ENCODE results near the gene HELZ2.
"Not testable (repeated sequence)": the region's sequence is repeated elsewhere in the genome, so short reads cannot be mapped to it uniquely, and the experiment has no call there.

Gene HELZ2, protein sequence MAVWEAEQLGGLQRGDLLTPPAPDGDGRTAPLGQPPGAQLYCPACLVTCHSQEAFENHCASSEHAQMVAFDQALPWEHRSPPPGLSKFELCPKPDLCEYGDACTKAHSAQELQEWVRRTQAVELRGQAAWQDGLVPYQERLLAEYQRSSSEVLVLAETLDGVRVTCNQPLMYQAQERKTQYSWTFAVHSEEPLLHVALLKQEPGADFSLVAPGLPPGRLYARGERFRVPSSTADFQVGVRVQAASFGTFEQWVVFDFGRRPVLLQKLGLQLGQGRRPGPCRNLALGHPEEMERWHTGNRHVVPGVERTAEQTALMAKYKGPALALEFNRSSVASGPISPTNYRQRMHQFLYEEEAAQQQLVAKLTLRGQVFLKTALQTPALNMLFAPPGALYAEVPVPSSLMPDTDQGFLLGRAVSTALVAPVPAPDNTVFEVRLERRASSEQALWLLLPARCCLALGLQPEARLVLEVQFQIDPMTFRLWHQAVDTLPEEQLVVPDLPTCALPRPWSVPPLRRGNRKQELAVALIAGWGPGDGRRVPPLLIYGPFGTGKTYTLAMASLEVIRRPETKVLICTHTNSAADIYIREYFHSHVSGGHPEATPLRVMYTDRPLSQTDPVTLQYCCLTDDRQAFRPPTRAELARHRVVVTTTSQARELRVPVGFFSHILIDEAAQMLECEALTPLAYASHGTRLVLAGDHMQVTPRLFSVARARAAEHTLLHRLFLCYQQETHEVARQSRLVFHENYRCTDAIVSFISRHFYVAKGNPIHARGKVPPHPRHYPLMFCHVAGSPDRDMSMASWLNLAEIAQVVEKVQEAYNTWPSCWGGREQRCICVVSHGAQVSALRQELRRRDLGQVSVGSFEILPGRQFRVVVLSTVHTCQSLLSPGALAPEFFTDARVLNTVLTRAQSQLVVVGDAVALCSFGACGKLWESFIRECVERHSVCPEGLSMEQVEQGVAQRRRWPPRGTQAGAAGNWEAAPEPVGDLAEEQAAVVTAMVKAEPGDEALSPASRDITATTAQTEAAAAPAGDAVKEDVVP (N-terminal part only)

DNA sequence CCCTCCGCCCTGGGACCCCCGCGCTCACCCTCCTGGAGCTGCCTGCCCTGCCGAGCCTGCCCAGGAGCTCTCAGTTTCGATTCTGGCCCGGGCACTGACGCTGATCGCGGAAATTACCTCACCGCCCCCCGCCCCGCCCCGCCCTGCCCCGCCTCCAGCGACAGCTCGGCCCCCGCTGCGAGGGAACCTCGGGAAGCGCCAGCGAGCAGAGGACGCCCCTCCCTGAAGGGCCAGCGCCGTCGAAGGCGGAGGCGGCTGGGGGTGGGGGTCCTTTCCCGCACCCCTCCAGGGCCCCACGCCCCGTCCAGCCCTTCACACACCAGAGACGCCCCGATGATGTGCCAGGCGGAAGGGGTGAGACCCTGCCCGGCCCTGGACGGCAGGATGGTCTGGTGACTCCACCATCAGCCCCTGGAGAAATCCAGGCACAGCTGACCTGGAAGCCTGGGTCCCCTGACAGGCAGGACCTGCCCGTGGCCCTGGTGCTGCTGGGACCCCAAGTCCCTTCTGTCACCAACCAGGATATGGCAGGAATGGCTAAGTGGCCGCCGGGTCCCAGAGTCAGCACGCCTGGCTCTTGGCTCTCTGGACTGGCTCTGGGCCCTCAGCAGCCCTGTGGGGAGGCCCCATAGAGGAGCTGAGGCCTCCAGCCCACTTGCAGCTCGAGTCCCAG is at the start of gene HELZ2:
Gene HELZ2, minus strand, starts transcription at position 84 of the 673 bp plus-strand sequence. CDS start 1,854 bp downstream, outside the sequence.
- DNase-seq, result peak; percentile 63

DNA sequence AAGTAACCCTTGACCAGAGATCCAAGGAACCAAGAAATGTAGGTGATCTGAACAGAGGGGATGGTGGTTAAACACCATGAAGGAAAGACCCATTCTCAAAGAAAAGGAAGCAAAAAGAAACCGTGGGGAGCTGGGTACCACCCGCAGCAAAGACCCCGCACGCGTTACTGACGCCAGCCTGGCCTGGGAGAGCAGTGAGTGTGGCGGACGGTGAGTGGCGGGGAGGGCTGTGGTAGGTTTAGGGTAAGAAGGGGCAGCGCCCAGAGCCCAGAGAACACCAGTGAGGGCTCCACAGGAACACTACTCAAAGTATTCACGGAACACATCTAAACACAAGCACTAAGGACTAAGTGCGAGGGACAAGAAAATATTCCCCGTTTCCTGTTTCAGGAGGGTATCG is 48.7 kb upstream of the HELZ2 start:
- no peak for DNase-seq

DNA sequence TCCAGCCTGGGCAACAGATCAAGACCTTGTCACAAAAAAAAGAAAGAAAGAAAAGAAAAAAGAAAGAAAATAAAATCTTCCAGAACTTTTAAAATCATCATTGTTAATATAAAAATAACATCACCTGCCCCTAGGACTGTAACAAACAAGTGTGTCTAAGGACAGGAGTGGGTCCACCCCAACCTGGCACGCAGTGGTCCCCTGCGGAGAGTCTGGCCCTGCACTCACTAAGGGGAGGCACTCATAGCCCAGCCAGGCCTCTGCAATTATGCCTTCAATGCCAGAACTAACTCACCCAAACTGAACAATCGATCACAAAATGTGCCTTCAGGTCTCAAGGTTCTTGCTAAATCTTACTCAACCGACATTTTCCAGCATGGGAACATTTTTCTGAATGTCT is 48.1 kb upstream of the HELZ2 start:
- DNase-seq, result no peak

DNA sequence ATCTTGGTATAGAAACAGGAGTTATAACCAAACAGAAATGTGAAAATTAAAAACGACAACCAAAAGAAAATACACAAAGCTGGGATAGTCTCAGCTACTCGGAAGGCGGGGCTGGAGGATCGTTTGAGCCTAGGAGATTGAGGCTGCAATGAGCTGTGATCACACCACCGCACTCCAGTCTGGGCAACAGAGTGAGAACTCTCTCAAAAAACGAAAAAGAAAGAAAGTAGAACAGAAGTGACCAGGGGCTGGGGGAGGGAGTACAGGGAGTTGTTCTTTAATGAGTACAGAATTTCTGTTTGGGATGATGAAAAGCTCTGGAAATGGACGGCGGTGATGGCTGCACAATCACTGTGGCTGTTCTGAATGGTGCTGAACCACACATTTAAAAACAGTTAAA is 47.0 kb upstream of the HELZ2 start:
- DNase-seq, result no peak

DNA sequence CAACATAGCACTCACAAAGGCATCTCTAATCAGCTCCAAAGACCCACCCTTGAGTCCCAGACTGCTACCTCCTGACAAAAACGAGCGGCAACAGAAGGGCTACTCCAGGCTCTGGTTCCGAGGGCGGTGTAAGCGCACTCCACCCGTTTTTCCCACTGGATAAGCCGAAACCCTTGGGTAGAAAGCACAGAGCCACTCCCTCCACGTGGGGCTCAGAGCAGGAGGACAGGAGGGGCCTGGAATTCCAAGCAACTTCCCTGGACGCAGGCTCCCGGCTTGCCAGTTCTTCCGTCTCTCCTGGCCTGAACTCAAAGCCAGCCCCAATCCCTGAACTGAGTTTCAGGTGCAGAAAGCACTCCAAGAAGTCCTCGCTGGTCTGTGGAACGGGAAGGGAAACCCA is 45.5 kb upstream of the HELZ2 start:
- no peak for DNase-seq

DNA sequence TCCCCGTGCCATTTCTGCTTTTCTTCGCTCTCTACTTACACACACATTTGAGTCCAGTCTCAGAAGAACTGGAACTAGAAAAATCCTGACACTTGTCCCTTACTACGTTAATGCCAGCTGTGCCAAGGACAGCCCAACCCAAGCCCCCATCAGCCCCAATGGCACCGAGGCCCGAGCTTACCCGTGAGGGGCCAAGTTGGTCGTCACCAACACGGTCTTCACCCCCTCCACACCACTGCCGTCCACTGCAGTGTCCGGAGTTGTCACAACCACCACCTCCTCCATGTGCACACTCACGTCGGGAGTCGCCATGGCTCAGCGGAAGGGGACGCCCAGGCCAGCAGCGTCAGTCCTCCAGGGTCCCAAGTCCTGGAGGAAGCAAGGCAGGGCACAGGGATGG is 45.0 kb upstream of the HELZ2 start:
- no peak for DNase-seq

DNA sequence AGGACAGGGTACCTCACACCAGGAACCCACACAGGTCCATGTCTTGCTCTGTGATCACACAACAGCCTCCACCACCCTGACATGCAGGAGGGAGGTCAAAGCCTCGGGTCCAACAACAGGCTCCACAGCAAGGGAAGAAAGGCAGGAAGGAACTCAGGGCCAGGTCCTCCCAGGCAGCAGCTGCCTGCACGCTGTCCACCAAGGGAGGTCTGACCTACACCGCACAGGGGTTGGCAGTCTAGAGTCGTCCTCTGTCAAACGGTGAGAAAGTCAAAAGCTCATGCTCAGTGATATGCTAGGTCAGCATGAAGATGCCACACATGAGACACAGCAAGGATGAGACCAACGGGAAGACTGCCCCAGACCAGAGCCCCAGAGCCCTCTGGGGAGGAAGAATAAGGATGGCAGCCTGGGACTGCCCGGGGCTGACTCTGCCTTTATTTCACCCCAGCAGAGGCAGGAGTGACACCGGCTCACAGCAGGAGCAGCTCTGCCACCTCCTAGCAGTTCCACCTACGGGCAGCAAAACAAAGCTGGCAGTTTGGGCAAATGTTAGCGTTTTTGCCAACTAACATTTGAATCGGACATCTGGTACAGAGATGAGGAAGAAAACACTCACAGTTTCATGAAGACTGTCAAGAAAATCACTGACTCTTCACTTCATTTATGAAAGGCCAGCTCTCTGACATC is 44.4 kb upstream of the HELZ2 start:
- DNase-seq, result no peak

DNA sequence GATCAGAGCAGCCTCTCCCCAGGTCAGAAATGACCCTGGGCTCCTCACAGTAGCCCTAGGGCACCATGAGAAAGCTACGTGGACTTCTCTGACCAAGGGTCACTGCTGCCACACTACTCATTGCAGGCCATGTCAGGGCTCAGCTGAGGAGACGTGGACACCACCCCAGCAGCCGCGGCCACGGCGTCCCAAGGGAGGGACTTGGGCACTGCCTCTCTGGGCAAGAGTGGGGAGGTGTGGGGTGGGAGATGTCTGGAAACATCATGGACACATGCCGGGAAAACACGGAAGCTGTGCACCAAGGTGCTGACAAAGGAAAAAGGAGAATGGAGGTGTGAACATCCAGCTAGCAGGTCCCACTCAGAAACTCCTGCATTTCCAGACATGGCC is 43.8 kb upstream of the HELZ2 start:
- DNase-seq, result no peak

DNA sequence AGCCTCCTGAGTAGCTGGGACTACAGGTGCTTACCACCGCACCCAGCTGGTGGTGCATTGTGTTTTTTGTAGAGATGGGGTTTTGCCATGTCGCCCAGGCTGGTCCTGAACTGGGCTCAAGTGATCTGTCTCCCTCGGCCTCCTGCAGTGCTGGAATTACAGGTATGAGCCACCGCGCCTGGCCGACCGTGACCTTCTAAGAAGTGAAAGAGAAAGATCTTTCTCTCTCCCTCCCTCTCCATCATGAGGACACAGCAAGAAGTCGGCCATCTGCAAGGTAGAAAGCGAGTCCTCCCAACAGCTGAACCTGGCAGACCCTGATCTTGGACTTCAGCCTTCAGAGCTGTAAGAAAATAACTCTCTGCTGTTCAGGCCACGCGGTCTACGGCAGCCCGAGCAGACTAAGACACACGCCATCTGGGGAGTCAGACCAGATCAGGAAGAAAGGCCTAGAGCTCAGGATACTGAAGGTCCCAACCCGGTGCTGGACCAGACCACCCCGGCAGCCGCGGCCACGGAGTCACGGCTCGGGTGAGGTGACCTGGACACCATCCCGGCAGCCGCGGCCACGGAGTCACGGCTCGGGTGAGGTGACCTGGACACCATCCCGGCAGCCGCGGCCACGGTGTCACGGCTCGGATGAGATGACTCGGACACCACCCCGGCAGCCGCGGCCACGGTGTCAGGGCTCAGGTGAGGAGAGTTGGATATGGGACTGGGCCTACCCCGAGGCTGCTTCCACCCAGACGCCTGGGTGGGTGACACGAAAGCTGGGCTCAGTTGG is 43.2 kb upstream of the HELZ2 start:
- no peak for DNase-seq

DNA sequence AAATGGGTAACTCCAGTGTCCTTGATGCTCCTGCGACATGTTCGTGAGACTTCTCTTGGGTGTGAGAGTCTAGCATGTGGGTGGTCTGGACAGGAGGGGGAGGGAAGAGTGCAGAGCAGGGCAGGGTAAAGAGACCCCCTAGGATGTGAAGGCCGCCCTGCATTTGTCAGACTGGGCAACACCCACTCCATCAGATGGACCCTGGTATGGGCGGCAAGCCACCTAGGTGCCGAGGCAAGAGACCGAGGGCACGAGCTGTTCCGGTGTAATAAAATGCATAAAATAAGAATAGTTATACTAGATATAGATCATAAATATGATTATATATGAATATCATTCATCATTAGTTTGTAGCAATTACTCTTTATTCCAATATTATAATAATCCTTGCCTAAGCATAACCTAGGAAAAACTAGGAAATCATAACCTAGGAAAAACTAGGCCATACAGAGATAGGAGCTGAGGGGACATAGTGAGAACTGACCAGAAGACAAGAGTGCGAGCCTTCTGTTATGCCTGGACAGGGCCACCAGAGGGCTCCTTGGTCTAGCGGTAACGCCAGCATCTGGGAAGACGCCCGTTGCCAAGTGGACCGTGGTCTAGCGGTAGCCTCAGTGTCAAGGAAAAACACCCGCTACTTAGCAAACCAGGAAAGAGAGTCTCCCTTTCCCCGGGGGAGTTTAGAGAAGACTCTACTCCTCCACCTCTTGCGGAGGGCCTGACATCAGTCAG is 40.0 kb upstream of the HELZ2 start:
- not testable (repeated sequence) for DNase-seq

DNA sequence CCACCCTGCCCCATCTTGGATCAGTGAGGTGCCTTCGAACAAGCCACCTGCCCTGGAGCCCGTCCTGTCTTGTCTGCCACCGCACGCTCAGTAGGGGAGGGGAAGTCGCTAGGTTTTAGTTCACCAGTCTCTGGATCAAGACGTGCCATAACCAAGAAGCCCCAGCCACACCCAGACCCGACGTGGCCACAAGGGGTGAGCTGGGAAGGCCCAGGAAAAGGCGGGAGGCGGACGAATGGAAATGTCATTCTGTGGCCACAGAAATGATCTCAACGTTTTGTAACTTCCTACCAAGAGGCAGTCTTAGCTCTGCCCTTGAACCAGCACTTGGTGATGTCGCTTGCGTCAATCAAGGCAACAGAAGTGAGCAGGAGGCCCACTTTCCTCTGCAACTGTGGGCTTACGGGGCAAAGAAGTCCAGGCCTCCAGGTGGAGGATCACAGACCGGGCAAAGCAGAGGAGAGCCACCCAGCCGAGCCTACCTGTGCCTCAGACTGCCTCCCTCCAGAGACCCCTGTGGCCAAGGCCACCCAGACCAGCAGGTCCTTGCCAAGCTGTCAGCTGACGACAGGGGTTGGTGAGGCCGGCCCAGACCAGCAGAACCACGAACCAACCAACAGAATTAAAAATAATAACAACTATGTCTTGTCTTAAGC is 38.4 kb upstream of the HELZ2 start:
- DNase-seq, result no peak

DNA sequence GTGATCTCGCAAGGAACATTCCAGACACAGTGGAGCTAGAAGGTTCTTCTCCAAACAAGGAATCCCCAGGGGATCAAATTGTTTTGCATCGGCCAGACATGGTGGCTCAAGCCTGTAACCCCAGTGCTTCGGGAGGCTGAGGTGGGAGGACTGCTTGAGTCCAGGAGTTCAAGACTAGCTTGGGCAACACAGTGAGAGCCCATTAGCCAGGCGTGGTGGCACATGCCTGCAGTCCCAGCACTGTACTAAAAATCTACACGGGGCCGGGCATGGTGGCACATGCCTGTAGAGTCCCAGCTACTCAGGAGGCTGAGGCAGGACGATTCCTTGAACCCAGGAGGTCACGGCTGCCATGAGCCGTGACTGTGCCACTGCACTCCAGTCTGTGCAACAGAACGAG is 37.6 kb upstream of the HELZ2 start:
- no peak for DNase-seq

DNA sequence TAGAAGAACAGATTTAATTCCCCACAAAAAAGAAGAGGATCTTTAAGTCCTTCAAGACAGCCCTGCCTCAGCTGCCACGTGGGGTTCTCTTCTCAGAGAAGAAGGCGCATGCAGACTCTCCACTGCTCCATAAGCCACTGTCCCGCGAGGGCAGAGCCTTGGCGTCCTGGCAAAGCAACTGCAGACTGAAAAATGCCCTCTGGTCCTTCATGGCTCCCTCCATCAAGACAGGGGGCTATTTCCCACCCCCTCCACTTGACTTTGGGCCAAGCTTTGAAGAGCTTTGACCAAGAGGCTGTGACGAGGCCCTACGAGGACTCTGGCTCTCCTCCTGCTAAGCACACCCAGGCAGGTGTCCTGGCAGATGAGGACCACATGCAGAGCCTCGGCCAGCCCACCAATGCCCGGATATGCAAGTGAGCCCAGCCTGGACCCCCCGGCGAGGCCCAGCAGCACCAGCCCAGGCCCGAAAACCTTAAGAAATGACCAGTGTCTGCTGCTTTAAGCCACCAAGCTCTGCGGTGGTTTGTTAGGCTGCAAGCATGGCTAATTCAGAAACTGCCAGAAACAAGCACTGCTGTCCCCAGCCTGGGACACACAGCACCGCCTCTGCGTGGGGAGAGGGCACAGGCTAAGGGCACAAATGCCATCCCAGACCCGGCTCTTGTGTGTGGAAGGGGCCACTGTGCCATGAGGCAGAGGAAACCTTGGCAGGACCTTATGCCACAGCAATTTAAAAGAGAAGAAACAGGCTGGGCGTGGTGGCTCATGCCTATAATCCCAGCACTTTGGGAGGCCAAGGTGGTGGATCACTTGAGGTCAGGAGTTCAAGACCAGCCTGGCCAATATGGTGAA is 36.8 kb upstream of the HELZ2 start:
- DNase-seq, result no peak

DNA sequence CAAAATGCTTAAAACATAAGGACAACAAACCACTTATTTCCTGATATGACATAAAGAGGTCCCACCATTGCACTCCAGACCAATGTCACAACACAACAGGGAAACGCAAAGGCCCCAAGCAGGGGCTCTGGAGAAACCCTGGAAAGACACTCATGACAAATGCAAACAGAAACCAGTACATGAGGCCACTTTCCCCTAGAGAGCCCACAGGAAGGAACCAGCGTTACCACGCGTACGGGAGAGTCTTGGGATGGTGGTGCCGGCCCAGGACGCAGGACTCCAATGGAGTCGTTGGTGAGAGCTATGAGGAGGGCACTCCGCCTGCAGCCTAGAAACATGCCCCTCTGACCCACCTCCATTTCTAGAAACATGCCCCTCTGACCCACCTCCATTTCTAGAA is 32.6 kb upstream of the HELZ2 start:
- no peak for DNase-seq

DNA sequence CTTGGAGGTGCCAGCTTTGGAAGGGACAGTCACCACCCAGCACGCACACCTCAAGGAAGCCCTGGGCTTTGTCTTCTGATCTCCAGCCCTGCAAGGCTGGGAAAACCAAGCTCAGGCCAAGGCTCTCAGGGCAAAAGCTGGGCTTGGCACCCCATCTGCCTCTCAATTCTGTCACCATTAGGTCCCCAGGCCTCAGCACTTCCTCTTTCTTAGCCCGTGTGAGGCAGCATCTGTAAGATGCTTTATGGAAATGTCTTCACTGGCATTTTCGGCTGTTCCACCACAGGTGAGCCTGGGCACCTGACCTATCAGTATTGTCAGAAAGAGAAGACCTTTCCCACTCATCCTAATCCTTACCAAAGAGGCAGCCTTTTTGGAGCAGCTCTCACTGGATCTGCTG is 28.3 kb upstream of the HELZ2 start:
- DNase-seq, result no peak

DNA sequence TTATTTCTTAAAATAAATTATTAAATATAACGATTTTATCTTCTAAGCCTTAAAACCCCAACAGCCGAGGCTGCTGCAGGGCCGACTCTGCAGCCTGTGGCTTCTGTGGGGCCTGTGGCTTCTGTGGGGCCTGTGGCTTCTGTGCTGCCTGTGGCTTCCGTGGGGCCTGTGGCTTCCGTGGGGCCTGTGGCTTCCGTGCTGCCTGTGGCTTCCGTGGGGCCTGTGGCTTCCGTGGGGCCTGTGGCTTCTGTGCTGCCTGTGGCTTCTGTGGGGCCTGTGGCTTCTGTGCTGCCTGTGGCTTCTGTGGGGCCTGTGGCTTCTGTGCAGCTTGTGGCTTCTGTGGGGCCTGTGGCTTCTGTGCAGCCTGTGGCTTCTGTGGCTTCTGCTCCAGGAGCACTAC is 27.6 kb upstream of the HELZ2 start:
- peak; percentile 67 for DNase-seq

DNA sequence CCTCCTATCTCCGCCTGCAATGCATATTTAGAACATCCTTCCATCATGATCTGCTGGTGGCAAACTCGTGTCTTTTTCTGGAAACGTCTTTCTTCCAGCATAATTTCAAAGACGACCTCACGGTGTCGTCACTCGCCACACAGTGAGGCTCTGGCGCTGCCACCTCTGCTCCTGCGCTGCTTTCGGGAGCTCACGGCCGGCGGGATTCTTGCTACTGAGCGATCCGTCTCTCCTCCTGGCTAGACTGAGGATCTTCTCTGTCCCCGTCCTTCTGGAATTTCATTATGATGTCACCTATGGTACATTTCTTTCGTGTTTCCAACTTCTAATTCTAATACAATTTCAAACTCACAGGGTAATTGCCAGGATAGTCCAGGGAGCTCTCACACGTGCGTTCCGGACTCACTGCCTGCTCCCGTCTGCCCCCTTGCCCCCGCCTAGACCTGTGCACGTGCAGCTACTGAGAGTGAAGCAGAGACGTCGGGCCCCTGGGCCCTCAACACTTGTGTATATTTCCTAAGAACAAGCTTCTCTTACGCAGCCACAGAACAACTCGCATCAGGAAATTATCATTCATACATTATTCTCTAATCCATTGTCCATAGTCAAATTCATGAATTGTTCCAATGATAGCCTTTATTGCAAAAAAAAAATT is 25.5 kb upstream of the HELZ2 start:
- no peak for DNase-seq

DNA sequence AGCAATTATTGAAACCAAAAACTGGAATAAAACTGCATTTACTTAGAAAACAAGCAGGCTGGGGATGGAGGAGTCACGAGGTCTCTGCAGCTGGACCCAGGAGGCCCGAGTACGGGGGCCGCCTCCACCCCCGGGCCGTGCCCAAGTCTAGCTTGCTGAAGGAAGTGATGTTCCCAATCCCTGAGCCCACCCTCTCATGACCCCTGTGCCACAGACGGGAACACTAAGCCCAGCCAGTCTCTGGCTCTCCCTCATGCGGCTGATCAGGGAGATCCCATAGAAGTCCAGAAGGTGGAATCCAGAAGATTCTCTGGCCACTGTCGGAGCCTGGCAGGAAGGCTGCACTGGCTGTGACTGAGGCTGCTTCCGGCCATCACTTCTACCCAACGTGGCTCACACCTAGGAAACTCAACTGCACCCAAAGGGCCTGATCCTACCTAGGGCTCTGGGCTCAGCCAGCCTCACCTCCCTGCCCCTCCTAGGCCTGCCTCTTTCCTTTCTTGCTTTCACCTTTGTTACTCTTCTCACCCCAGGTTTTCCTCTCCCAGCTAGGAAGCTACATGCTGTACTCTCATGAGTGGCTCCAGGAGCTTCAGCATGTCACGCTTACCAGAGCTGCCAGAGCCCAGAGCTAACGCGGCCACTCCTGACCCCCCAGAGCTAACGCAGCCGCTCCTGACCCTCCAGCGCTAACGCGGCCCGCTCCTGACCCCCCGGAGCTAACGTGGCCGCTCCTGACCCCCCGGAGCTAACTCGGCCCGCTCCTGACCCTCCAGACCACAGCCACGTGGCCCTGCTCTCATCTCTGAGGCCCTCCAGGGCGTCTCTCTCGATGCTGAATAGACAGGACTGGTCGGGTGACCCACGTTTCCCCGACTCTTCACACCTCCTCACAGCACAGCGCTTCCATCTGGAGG is 24.7 kb upstream of the HELZ2 start:
- DNase-seq, result no peak

All from activated CD4-positive, CD25-positive, alpha-beta regulatory T cell treated with anti-CD3 and anti-CD28 coated beads, Interleukin-2, amount 50 U/mL, for 72 hours (primary cell).